Activated CD4-positive, alpha-beta T cell treated with anti-CD3 and anti-CD28 coated beads, Interleukin-2, Interleukin-6, amounts not matched to agents 100 ng/mL and 50 ng/mL, durations not matched to agents 16 hours and 8 hours (primary cell): Measurements from ENCODE around the gene UCKL1.
"Not testable (repeated sequence)": the region's sequence is repeated elsewhere in the genome, so short reads cannot be mapped to it uniquely, and the experiment has no call there.

Experiments
- DNase-seq: peaks from one replicate; pipeline ENCODE4 v3.0.0-alpha.2; 2020

UCKL1 gene

GRCh38 chr20:63917811-63918210, 38.4 kb downstream of the UCKL1 start:
- DNase-seq, result no peak

- DNase-seq, result not testable (repeated sequence)
These were observed 39.8 kb downstream of the UCKL1 start for GRCh38 chr20:63916371-63916939.

- no peak for DNase-seq
These were observed 40.7 kb downstream of the UCKL1 start for GRCh38 chr20:63915471-63915870.

- DNase-seq, result no peak
These were observed 42.4 kb downstream of the UCKL1 start for GRCh38 chr20:63913768-63914167.

- DNase-seq, result no peak
These were observed 45.0 kb downstream of the UCKL1 start for GRCh38 chr20:63911176-63911575.

- DNase-seq, result no peak
These were observed 48.1 kb downstream of the UCKL1 start for GRCh38 chr20:63908008-63908682.

- DNase-seq, result no peak
These were observed 52.2 kb downstream of the UCKL1 start for GRCh38 chr20:63903796-63904561.

GRCh38 chr20:63900413-63900812, 55.8 kb downstream of the UCKL1 start:
- DNase-seq, result no peak

- no peak for DNase-seq
These were observed 57.2 kb downstream of the UCKL1 start for GRCh38 chr20:63898882-63899558.

GRCh38 chr20:63897978-63898561, 58.1 kb downstream of the UCKL1 start:
- no peak for DNase-seq

- peak; percentile 38 for DNase-seq
These were observed 59.7 kb downstream of the UCKL1 start for GRCh38 chr20:63896264-63897105.

GRCh38 chr20:63895952-63896263, 60.3 kb downstream of the UCKL1 start:
- peak; percentile 26 for DNase-seq

GRCh38 chr20:63895202-63895951, 60.8 kb downstream of the UCKL1 start:
- DNase-seq, result no peak

GRCh38 chr20:63894358-63895201, 61.6 kb downstream of the UCKL1 start, which contains the start of gene DNAJC5:
Gene DNAJC5, plus strand, starts transcription at chr20:63895126. Its CDS starts 33,220 bp downstream, at chr20:63928346.
- peak; percentile 98 for DNase-seq

- no peak for DNase-seq
These were observed 62.2 kb downstream of the UCKL1 start for GRCh38 chr20:63893999-63894357.

- no peak for DNase-seq
These were observed 63.8 kb downstream of the UCKL1 start for GRCh38 chr20:63892402-63892801.

- no peak for DNase-seq
These were observed 64.9 kb downstream of the UCKL1 start for GRCh38 chr20:63891061-63892002.

GRCh38 chr20:63890616-63891015, 65.6 kb downstream of the UCKL1 start:
- no peak for DNase-seq

- DNase-seq, result no peak
These were observed 66.0 kb downstream of the UCKL1 start for GRCh38 chr20:63890201-63890576.
